Left renal cortex interstitium (tissue), 4 donors: Measurements from ENCODE around the gene GABARAPL1. TPM values are rescaled to one million over a fixed set of nuclear protein-coding genes. Genes with fewer than 3 reads are reported as not detected.
"Not testable (repeated sequence)": the region's sequence is repeated elsewhere in the genome, so short reads cannot be mapped to it uniquely, and the experiment has no call there.

ENCODE experiments used
- DNase-seq, 4 donors: peaks; one replicate each; pipeline ENCODE4 v3.0.0-alpha.2; 2013; ENCODE audit warnings: low read depth in 4 of 4, low spot score in 2 of 4, missing footprints in 1 of 4
- polyA plus RNA-seq, 4 donors: library from polyadenylated mRNA; unstranded; fragments of 120-200 nt; gene quantifications; one replicate each; pipeline ENCODE4 v1.2.1, GENCODE V29; 2013; ENCODE audit not compliant: insufficient read length in 4 of 4

GABARAPL1 gene
- 10 to 100 TPM; 54.4 to 88.9 (median 75.0) TPM for polyA plus RNA-seq

- DNase-seq: peak in 2 of 4 donors; percentile 72 to 73
These were observed at the start of gene GABARAPL1 for GRCh38 chr12:10212739-10213131. Gene GABARAPL1, plus strand, starts transcription at chr12:10212877. Its CDS starts 253 bp downstream, at chr12:10213130.

GRCh38 chr12:10163084-10163483 is 49.6 kb upstream of the GABARAPL1 start:
- DNase-seq: no peak

GRCh38 chr12:10165421-10165820 is 47.3 kb upstream of the GABARAPL1 start:
- no peak for DNase-seq

GRCh38 chr12:10167599-10167998 is 45.1 kb upstream of the GABARAPL1 start:
- DNase-seq: no peak

GRCh38 chr12:10169104-10169503 is 43.6 kb upstream of the GABARAPL1 start:
- DNase-seq: no peak

- no peak for DNase-seq
These were observed 42.5 kb upstream of the GABARAPL1 start for GRCh38 chr12:10170216-10170615.

DNA sequence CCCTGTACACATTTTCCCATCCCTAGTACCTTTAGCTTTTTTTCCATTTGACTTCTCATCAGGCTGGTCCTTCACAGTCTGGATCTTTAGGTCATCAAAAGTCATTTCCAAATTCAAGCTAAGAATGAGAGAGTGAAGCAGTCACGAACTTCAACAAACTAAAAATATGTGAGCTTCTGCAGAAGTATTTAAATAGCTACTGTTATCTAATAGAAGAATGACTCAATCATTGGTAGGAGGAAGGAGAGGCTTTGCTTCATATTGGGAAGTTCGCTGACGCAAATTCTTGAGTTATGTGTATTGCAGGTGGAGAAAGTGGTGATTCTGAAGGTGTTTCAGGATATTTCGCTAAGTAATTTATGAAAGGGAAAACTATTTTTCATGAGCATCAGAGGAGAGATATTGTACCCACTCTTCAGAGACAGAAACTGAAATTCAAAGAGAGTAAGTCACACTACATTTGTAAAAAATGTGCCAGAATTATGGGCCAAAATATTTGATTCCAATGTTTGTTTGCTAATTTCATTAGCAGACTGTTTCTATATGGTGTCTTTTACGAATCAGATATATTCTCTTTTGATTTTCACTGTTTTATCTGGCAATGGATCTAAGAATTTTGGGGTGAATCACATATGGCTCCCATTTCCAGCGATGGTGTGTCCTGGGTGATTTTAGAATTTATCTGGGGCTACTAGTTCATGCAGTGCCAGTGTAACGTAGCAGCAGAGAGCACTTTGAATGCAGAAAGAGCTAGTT is 40.5 kb upstream of the GABARAPL1 start, which contains the start of gene OLR1:
Gene OLR1 (minus strand): TSS at position 160 of the 756 bp plus-strand sequence. CDS start 55 bp downstream, at position 105.
- no peak for DNase-seq

- DNase-seq: no peak
These were observed 37.6 kb upstream of the GABARAPL1 start for GRCh38 chr12:10174986-10175614.

- peak in 2 of 4 donors; percentile 37 to 41 for DNase-seq
These were observed 36.6 kb upstream of the GABARAPL1 start for GRCh38 chr12:10175846-10176636.

GRCh38 chr12:10178821-10179220 is 33.9 kb upstream of the GABARAPL1 start, which contains the start of gene TMEM52B:
Gene TMEM52B, plus strand, starts transcription at chr12:10179032. Its CDS starts 543 bp downstream, at chr12:10179575.
- no peak for DNase-seq

- no peak for DNase-seq
These were observed 32.9 kb upstream of the GABARAPL1 start for GRCh38 chr12:10179776-10180181.

DNA sequence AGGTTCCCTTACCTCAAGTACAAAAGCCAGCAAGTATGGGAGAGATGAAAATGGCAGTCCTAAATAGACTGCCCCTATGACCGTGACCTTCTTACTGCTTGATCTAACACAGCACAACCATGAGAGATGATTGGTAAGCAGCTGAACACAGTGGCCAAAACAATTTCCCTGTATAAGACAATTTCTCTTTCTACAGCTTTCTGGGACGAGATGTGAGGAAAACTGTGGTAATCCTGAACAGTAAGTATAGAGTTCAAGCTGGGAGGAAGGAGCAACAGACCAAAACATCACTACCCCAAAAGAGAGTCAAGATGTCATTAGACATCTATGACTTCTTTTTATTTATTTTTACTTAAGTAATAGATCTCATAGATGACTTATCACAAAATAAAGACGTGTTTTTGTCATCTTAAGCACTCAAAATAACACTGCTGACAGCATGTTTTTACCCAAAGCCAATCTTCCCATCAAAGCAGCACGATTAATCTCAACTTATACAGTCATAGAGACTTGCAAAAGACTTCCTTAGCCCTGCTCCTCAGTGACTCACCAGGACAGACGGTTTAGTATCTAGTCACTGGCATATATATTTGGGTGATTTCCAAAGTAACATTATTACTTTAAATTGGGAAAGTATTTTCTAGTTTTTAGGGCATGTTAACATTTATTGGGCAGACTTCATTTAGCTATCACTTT is 30.2 kb upstream of the GABARAPL1 start:
- no peak for DNase-seq

DNA sequence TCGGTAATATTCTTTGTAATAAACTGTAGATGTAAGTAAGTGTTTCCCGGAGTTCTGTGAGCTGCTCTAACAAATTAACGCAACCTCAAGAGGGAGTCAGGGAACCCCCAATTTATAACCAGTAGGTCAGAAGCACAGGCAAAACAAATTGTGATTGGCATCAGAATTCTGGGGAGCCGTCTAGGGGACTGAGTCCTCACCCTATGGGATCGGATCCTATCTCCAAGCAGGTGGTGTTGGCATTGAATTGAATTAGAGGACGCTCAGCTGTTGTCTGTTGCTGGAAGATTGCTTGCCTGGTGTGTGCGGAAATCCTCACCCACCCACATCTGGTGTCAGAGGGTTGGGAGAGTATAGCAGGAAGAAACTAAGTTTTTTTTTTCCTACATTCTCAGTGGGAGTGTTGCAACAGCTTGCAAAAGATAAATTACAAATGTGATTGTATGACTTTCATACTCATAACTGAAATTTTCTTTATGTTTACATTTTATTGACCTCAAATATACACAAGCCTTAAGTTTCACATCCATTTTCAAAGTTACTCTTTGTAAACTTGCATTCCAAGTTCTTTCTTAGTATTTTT is 28.3 kb upstream of the GABARAPL1 start:
- no peak for DNase-seq

DNA sequence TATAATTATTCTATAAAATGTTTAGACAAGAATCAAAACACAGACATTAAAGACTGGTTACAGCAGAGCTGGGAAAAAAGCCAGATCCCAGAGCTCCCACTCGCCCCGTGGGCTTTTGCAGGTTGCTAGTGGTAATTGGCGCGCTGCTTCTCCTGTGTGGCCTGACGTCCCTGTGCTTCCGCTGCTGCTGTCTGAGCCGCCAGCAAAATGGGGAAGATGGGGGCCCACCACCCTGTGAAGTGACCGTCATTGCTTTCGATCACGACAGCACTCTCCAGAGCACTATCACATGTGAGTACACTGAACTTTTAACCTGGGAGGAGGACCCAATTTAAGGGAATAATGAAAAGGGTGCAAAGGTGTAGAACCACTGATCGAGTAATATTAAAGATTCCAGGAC is 26.4 kb upstream of the GABARAPL1 start:
- DNase-seq: no peak

GRCh38 chr12:10186958-10187357 is 25.7 kb upstream of the GABARAPL1 start:
- not testable (repeated sequence) for DNase-seq

- DNase-seq: no peak
These were observed 23.0 kb upstream of the GABARAPL1 start for GRCh38 chr12:10189653-10190052.

DNA sequence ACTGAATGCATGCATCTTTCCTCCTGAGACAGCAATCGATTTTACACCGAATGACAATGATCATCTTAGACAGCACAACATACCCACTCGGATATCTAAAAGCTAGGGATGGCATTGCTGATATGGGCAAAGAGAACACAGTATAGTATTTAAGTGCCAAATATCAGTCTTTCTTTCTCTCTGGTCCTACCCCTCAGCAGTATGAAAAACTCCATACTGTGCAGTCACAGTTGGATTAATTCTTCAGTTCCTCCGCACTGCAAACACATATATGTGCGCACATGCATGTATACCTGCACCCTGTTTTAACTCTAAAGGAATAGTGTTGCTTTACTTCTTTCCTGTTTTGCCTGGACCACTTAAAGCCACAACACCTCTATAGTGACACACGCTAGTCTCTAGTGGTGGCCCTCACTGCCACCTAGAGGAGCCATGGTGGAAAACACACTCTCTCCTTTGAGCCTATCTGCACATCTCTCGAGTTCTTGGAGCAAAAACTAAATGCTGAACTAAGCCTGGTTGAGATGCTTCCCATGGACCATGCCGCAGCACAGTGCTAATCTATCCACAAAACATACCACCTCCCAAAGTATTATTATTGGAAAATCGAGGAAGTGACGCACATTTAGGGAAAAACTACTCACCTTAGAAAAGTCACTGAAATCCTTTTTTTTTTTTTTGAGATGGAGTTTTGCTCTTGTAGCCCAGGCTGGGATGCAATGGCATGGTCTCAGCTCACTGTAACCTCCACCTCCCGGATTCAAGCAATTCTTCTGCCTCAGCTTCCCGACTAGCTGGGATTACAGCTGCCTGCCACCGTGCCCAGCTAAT is 21.9 kb upstream of the GABARAPL1 start:
- DNase-seq: peak in 2 of 4 donors; percentile 34 to 59

DNA sequence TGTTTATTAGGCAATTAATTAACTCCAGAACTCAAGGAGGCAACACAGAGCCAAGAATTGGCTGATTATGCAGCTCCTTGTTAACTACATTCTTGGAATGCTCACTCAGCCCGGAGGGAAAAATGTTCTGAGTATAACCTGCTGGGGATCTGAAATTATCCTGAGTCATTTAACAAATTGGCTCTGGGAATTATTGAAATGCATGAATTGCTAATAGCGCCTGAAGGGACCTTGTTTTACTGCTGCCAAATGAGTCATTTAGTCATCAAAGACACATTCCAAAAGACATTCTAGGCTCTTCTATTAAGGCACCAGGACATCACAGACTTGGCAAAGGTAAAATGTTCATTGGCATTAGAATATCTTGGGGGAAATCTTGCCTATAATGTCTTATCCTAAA is 20.8 kb upstream of the GABARAPL1 start:
- no peak for DNase-seq

GRCh38 chr12:10194160-10194670 is 18.5 kb upstream of the GABARAPL1 start:
- no peak for DNase-seq
